HG03442 (cell line): ENCODE results near the gene PC.
"Not testable (repeated sequence)": the region's sequence is repeated elsewhere in the genome, so short reads cannot be mapped to it uniquely, and the experiment has no call there.

Source experiments
- ATAC-seq: cut with Tn5 transposase; IDR thresholded peaks from one replicate; pipeline ENCODE4 v1.9.1; 2021; ENCODE audit warnings: mild to moderate bottlenecking, moderate library complexity; ENCODE audit not compliant: unreplicated experiment

PC gene

GRCh38 chr11:66800720-66801428 lies 157.3 kb downstream of the PC start:
- no peak for ATAC-seq

- not testable (repeated sequence) for ATAC-seq
Observed at GRCh38 chr11:66799815-66800214, 158.4 kb downstream of the PC start.
